Measurements from ENCODE around the gene PLCB2. TPM values are rescaled to one million over a fixed set of nuclear protein-coding genes. Genes with fewer than 3 reads are reported as not detected.

The PLCB2 gene
- polyA plus RNA-seq, 1 of the 3 experiments (the other 2 are of a cell fraction): 0.15 TPM

DNA sequence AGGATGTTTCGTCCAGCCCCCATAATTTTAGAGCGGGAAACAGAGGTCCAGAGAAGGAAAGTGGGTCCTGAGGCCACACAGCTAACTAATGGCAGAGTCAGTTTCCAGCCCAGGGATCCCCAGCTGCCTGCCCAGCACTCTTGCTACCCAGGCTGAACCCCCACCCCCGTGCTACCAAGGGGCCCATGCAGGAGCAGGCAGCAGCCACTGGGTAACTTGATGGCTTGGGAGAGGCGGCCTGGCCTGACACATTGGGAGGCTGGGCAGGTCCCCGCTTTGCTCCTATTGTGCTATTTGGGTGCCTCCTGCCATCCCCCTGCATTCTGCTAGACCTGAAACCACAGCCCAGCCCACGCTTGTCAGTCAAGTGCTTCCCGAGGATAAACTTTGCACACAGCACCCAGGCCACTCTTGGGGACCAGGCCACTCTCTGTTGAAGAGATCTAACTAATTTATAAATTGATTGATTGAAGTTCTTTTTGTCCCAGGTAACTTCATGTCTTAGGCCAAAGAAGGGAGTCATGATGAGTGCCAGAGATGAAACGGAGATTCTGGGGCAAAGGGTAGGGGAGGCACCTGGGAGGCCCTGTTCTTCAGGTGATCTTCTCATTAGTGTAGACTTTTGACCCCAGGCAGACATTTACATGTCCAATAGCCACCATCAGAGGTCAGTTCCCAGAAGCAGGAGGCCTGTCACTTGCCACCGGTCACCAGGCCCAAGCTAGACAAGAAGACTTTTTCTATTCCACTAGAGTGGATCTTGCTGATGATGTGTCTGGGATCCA lies 61.9 kb downstream of the PLCB2 start:
- 78% methylated on average over 8 of the region's 9 CpGs for WGBS (ENCODE audit: low lambda C conversion rate)
- CTCF ChIA-PET: interaction anchor here (1.4 to 34.5 kb wide), 4 partner anchors 9 to 28 kb away, joined by 3 to 720 read pairs (median 20); no protein-coding TSS in a partner anchor
- POLR2A ChIA-PET: no interaction called here

DNA sequence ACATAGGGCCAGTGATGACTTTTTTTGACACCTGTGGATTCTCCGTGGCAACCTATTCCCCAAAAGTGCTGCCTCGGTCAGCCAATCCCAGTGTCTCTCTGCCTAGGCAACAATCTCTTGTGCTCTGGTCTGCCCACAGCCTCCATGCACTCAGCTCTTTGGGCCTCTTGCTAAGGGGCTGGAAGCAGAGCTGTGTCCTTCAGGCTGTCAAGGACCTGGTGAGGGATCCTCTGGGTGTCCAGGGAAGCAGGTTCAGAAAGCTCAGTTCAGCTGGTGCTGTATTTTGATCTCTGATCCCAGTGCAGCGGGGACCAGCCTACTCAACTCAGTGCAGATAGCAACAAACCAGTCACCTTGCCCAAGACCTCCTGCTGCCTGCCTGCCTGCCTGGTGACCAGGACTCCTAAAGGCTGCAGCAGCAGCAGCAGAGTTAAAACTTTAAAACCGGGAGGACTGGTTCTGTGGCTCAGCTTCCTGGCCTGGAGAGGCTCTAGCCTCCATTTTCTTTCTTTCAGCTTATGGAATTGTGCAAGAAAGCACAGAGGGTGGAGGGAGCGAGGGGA lies 62.7 kb downstream of the PLCB2 start:
- CTCF ChIA-PET: interaction anchor here (1.4 to 34.5 kb wide), 2 partner anchors 25 to 27 kb away, joined by 6 to 720 read pairs; no protein-coding TSS in a partner anchor

More for the DNA sequence above, 61.9 kb downstream of the PLCB2 start:
- DNase-seq: no peak
- H3K79me2 ChIP-seq (ENCODE audit: insufficient read depth): no peaks in the 10 kb centered on the region
- no peak overlapping the region for H3K27ac ChIP-seq (ENCODE audit: low read depth in 2 of 2, low read length in 1 of 2)
- H3K36me3 ChIP-seq (replicated peaks in 1 of 2; ENCODE audit: control insufficient read depth in 1 of 2, insufficient read depth in 2 of 2, low read length in 1 of 2): no peaks in the 10 kb centered on the region
- peaks cover 13 to 29% of the 10 kb centered on the region in 2 experiments for H3K4me1 ChIP-seq (ENCODE audit: control insufficient read depth in 1 of 2, insufficient read depth in 2 of 2, low read depth in 1 of 2, low read length in 1 of 2)
- no peak overlapping the region for H3K4me3 ChIP-seq (ENCODE audit: low read depth in 2 of 2, low read length in 1 of 2)
- H3K4me2 ChIP-seq: no peak overlapping the region
- TF ChIP-seq YY1 (IDR thresholded peaks at IDR 0.05; ENCODE audit: low read depth) (no peak), FOSL2 (IDR thresholded peaks at IDR 0.05; ENCODE audit: borderline replicate concordance, low read depth) (no peak), RAD21 (IDR thresholded peaks at IDR 0.05; ENCODE audit: low read length) (no peak), EZH2phosphoT487 (IDR thresholded peaks at IDR 0.05; ENCODE audit: borderline replicate concordance, low read depth) (no peak), TAF1 (IDR thresholded peaks at IDR 0.05; ENCODE audit: borderline replicate concordance, low read depth, low read length) (no peak), CHD2 (IDR thresholded peaks at IDR 0.05; ENCODE audit: low read length, partially characterized antibody) (no peak)
- TF ChIP-seq, protein P1, sequence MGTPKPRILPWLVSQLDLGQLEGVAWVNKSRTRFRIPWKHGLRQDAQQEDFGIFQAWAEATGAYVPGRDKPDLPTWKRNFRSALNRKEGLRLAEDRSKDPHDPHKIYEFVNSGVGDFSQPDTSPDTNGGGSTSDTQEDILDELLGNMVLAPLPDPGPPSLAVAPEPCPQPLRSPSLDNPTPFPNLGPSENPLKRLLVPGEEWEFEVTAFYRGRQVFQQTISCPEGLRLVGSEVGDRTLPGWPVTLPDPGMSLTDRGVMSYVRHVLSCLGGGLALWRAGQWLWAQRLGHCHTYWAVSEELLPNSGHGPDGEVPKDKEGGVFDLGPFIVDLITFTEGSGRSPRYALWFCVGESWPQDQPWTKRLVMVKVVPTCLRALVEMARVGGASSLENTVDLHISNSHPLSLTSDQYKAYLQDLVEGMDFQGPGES (IDR thresholded peaks at IDR 0.05; ENCODE audit: low read depth, low read length): no peak
- H3K9me3 ChIP-seq: no peaks in the 10 kb centered on the region
- no peaks in the 10 kb centered on the region for H3K9me2 ChIP-seq
- peaks cover 22% of the 10 kb centered on the region for H3F3A ChIP-seq (replicated peaks; ENCODE audit: insufficient read depth)
- H3K27me3 ChIP-seq (ENCODE audit: insufficient read depth): peaks cover 15% of the 10 kb centered on the region
- no peak overlapping the region for H2AFZ ChIP-seq (ENCODE audit: low read depth)
- peaks cover 13% of the 10 kb centered on the region for H4K20me1 ChIP-seq (ENCODE audit: insufficient read depth)
- no peak overlapping the region for H3K9ac ChIP-seq

More for the DNA sequence above, 62.7 kb downstream of the PLCB2 start:
- Histone ChIP-seq H3K4me3 (ENCODE audit: low read depth in 2 of 2, low read length in 1 of 2) (no peak overlapping the region), H3K36me3 (replicated peaks in 1 of 2; ENCODE audit: control insufficient read depth in 1 of 2, insufficient read depth in 2 of 2, low read length in 1 of 2) (no peaks in the 10 kb centered on the region), H3K27ac (ENCODE audit: low read depth in 2 of 2, low read length in 1 of 2) (no peak overlapping the region), H3K79me2 (ENCODE audit: insufficient read depth) (no peaks in the 10 kb centered on the region), H3K9me3 (no peaks in the 10 kb centered on the region), H4K20me1 (ENCODE audit: insufficient read depth) (peaks cover 8% of the 10 kb centered on the region), H2AFZ (ENCODE audit: low read depth) (no peak overlapping the region), H3K4me1 (ENCODE audit: control insufficient read depth in 1 of 2, insufficient read depth in 2 of 2, low read depth in 1 of 2, low read length in 1 of 2) (peaks cover 9 to 29% of the 10 kb centered on the region in 2 experiments), H3K9me2 (no peaks in the 10 kb centered on the region), H3K9ac (no peak overlapping the region), H3F3A (replicated peaks; ENCODE audit: insufficient read depth) (peaks cover 15% of the 10 kb centered on the region), H3K27me3 (ENCODE audit: insufficient read depth) (peaks cover 15% of the 10 kb centered on the region), H3K4me2 (no peak overlapping the region)
- DNase-seq: no peak
- 84% methylated on average over 5 of the region's 5 CpGs for WGBS (ENCODE audit: low lambda C conversion rate)
- POLR2A ChIA-PET: no interaction called here
- TF ChIP-seq, protein P2, sequence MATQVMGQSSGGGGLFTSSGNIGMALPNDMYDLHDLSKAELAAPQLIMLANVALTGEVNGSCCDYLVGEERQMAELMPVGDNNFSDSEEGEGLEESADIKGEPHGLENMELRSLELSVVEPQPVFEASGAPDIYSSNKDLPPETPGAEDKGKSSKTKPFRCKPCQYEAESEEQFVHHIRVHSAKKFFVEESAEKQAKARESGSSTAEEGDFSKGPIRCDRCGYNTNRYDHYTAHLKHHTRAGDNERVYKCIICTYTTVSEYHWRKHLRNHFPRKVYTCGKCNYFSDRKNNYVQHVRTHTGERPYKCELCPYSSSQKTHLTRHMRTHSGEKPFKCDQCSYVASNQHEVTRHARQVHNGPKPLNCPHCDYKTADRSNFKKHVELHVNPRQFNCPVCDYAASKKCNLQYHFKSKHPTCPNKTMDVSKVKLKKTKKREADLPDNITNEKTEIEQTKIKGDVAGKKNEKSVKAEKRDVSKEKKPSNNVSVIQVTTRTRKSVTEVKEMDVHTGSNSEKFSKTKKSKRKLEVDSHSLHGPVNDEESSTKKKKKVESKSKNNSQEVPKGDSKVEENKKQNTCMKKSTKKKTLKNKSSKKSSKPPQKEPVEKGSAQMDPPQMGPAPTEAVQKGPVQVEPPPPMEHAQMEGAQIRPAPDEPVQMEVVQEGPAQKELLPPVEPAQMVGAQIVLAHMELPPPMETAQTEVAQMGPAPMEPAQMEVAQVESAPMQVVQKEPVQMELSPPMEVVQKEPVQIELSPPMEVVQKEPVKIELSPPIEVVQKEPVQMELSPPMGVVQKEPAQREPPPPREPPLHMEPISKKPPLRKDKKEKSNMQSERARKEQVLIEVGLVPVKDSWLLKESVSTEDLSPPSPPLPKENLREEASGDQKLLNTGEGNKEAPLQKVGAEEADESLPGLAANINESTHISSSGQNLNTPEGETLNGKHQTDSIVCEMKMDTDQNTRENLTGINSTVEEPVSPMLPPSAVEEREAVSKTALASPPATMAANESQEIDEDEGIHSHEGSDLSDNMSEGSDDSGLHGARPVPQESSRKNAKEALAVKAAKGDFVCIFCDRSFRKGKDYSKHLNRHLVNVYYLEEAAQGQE (IDR thresholded peaks at IDR 0.05; ENCODE audit: low read depth, low read length): no peak
- TF ChIP-seq, protein P3, sequence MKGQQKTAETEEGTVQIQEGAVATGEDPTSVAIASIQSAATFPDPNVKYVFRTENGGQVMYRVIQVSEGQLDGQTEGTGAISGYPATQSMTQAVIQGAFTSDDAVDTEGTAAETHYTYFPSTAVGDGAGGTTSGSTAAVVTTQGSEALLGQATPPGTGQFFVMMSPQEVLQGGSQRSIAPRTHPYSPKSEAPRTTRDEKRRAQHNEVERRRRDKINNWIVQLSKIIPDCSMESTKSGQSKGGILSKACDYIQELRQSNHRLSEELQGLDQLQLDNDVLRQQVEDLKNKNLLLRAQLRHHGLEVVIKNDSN (IDR thresholded peaks at IDR 0.05; ENCODE audit: borderline replicate concordance, low read depth): no peak
- TF ChIP-seq RFX5 (IDR thresholded peaks at IDR 0.05; ENCODE audit: low read length): no peak
- TF ChIP-seq JUND (IDR thresholded peaks at IDR 0.05): no peak
- no peak for TF ChIP-seq TEAD4 (IDR thresholded peaks at IDR 0.05; ENCODE audit: borderline replicate concordance, insufficient read depth)
- no peak for TF ChIP-seq SIN3A (IDR thresholded peaks at IDR 0.05; ENCODE audit: borderline replicate concordance, low read depth, low read length)
- no peak for TF ChIP-seq GABPA (IDR thresholded peaks at IDR 0.05; ENCODE audit: low read depth)
- TF ChIP-seq, protein P4, sequence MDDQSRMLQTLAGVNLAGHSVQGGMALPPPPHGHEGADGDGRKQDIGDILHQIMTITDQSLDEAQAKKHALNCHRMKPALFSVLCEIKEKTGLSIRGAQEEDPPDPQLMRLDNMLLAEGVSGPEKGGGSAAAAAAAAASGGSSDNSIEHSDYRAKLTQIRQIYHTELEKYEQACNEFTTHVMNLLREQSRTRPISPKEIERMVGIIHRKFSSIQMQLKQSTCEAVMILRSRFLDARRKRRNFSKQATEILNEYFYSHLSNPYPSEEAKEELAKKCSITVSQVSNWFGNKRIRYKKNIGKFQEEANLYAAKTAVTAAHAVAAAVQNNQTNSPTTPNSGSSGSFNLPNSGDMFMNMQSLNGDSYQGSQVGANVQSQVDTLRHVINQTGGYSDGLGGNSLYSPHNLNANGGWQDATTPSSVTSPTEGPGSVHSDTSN (IDR thresholded peaks at IDR 0.05): no peak
- TF ChIP-seq CHD2 (IDR thresholded peaks at IDR 0.05; ENCODE audit: low read length, partially characterized antibody): no peak
- no peak for TF ChIP-seq NFIC (IDR thresholded peaks at IDR 0.05; ENCODE audit: borderline replicate concordance)
- no peak for TF ChIP-seq POLR2AphosphoS5 (IDR thresholded peaks at IDR 0.05; ENCODE audit: low read depth, low read length)
- no peak for TF ChIP-seq FOXM1 (IDR thresholded peaks at IDR 0.05; ENCODE audit: low read depth)
- TF ChIP-seq RAD21 (IDR thresholded peaks at IDR 0.05; ENCODE audit: low read length): no peak
- TF ChIP-seq FOSL2 (IDR thresholded peaks at IDR 0.05; ENCODE audit: borderline replicate concordance, low read depth): no peak
- TF ChIP-seq, protein P5, sequence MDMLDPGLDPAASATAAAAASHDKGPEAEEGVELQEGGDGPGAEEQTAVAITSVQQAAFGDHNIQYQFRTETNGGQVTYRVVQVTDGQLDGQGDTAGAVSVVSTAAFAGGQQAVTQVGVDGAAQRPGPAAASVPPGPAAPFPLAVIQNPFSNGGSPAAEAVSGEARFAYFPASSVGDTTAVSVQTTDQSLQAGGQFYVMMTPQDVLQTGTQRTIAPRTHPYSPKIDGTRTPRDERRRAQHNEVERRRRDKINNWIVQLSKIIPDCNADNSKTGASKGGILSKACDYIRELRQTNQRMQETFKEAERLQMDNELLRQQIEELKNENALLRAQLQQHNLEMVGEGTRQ (IDR thresholded peaks at IDR 0.05; ENCODE audit: borderline replicate concordance, low read depth, low read length): no peak

All from SK-N-SH (cell line).